Measurements from ENCODE around the gene CPN1.
"Not testable (repeated sequence)": the region's sequence is repeated elsewhere in the genome, so short reads cannot be mapped to it uniquely, and the experiment has no call there.

CPN1 gene

GRCh38 chr10:100020886-100021253 is 60.8 kb downstream of the CPN1 start:
- DNase-seq: no peak

GRCh38 chr10:100020142-100020885 is 61.4 kb downstream of the CPN1 start:
- DNase-seq: no peak

- no peak for DNase-seq
Measured at GRCh38 chr10:100019787-100020141, 61.9 kb downstream of the CPN1 start.

GRCh38 chr10:100014071-100014762 is 67.5 kb downstream of the CPN1 start:
- no peak for DNase-seq

- DNase-seq: no peak
Measured at GRCh38 chr10:100013621-100014020, 68.0 kb downstream of the CPN1 start.

- not testable (repeated sequence) for DNase-seq
Measured at GRCh38 chr10:100011906-100012305, 69.8 kb downstream of the CPN1 start.

GRCh38 chr10:100009793-100010676 is 71.6 kb downstream of the CPN1 start, which contains the start of gene DNMBP:
DNMBP (minus strand) TSS chr10:100009947; CDS start chr10:99972124, 37,823 bp downstream.
- DNase-seq: peak; percentile 92

GRCh38 chr10:100009283-100009792 is 72.3 kb downstream of the CPN1 start:
- peak; percentile 77 for DNase-seq

GRCh38 chr10:100008708-100009282 is 72.9 kb downstream of the CPN1 start:
- DNase-seq: peak; percentile 13

- peak; percentile 76 for DNase-seq
Measured at GRCh38 chr10:100008142-100008522, 73.5 kb downstream of the CPN1 start.

- DNase-seq: no peak
Measured at GRCh38 chr10:100007231-100008141, 74.2 kb downstream of the CPN1 start.

- peak; percentile 39 for DNase-seq
Measured at GRCh38 chr10:100006243-100006886, 75.3 kb downstream of the CPN1 start.

- no peak for DNase-seq
Measured at GRCh38 chr10:100004805-100005510, 76.7 kb downstream of the CPN1 start.

GRCh38 chr10:100000109-100000644 is 81.5 kb downstream of the CPN1 start:
- DNase-seq: no peak

GRCh38 chr10:99999319-100000108 is 82.2 kb downstream of the CPN1 start:
- no peak for DNase-seq

GRCh38 chr10:99998889-99999288 is 82.8 kb downstream of the CPN1 start:
- DNase-seq: no peak

- DNase-seq: no peak
Measured at GRCh38 chr10:99996671-99997648, 84.7 kb downstream of the CPN1 start.

- no peak for DNase-seq
Measured at GRCh38 chr10:99995713-99996112, 86.0 kb downstream of the CPN1 start.

All from hematopoietic multipotent progenitor cell treated with erythropoietin and hydrocortisone succinate and interleukin-3 and kit ligand, for 6 days (in vitro differentiated cells).